IPS-18a (cell line): ENCODE measurements around the gene CRTC3.
"Not testable (repeated sequence)": the region's sequence is repeated elsewhere in the genome, so short reads cannot be mapped to it uniquely, and the experiment has no call there.

Experiments
- H3K27ac ChIP-seq: one replicate; pipeline ENCODE4 v1.5.1; 2013; ENCODE audit warnings: low read length
- H3K27me3 ChIP-seq: one replicate; pipeline ENCODE4 v1.6.1; 2013; ENCODE audit warnings: mild to moderate bottlenecking, low read length; ENCODE audit not compliant: control insufficient read depth, insufficient read depth
- H3K36me3 ChIP-seq: one replicate; pipeline ENCODE4 v1.6.1; 2013; ENCODE audit warnings: low read depth, low read length; ENCODE audit not compliant: control insufficient read depth
- H3K4me1 ChIP-seq: one replicate; pipeline ENCODE4 v1.6.1; 2013; ENCODE audit warnings: low read depth, low read length; ENCODE audit not compliant: control insufficient read depth
- H3K4me3 ChIP-seq: one replicate; pipeline ENCODE4 v1.5.1; 2013; ENCODE audit warnings: low read length
- H3K9ac ChIP-seq: one replicate; pipeline ENCODE4 v1.6.1; 2013; ENCODE audit warnings: mild to moderate bottlenecking, low read length, moderate library complexity
- H3K9me3 ChIP-seq: one replicate; pipeline ENCODE4 v1.6.1; 2013; ENCODE audit warnings: low read depth, low read length; ENCODE audit not compliant: control insufficient read depth

The CRTC3 gene

GRCh38 chr15:90664081-90664461 lies 134.3 kb downstream of the CRTC3 start:
- H3K27ac ChIP-seq, H3K4me3 ChIP-seq: not testable (repeated sequence)

GRCh38 chr15:90664650-90665287 lies 135.0 kb downstream of the CRTC3 start:
- no peak overlapping the region for H3K27ac ChIP-seq
- no peak overlapping the region for H3K9ac ChIP-seq
- H3K4me1 ChIP-seq = no peaks in the 10 kb centered on the region

More at GRCh38 chr15:90664081-90664461, 134.3 kb downstream of the CRTC3 start:
- not testable (repeated sequence) for H3K27me3 ChIP-seq, H3K9ac ChIP-seq, H3K36me3 ChIP-seq, H3K9me3 ChIP-seq, H3K4me1 ChIP-seq

DNA sequence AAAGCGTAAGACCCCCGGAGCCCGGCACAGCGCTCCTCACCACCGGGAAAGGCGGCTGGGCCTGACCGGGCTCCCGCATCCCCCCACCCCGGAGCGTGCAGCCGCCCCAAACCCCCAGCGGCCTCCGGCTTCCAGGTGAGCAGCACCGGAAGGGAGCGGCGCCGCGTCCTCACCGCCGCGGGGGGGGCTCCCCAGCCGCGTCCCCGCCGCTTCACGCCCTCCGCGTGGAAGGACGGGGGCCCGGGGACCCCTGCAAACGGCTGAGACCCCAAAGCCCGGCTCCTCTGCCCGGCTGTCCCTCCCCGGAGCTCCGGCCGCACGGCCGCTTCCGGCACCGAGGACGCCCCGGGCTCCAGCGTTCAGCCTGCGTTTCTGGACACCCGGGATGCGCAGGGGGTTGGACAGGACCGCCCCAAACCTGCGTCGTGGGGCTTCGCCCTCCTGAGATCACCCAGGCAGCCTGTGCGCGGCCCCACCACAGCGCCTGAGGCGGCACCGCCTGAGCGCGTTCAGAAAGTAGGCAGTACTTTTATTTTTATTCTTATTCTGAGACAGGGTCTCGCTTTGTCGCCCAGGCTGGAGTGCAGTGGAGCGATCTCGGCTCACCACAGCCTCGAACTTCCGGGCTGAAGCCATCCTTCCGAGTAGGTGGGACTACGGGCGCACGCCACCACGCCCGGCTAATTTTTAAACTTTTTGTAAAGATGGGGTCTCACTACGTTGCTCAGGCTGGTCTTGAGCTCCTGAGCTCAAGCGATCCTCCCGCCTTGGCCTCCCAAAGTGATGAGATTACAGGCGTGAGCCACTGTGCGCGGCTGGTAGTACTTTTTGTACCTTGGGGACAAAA lies 135.8 kb downstream of the CRTC3 start:
- Histone ChIP-seq H3K9me3 (no peaks in the 10 kb centered on the region), H3K36me3 (no peaks in the 10 kb centered on the region), H3K4me3 (no peak overlapping the region), H3K4me1 (no peaks in the 10 kb centered on the region), H3K9ac (no peak overlapping the region), H3K27ac (no peak overlapping the region), H3K27me3 (no peaks in the 10 kb centered on the region)

More at GRCh38 chr15:90664650-90665287, 135.0 kb downstream of the CRTC3 start:
- H3K36me3 ChIP-seq = no peaks in the 10 kb centered on the region
- H3K27me3 ChIP-seq = no peaks in the 10 kb centered on the region
- no peak overlapping the region for H3K4me3 ChIP-seq
- H3K9me3 ChIP-seq = no peaks in the 10 kb centered on the region

- Histone ChIP-seq H3K4me3 (no peak overlapping the region), H3K9ac (no peak overlapping the region), H3K27ac (no peak overlapping the region)
These were observed 136.6 kb downstream of the CRTC3 start for GRCh38 chr15:90666135-90666909.

GRCh38 chr15:90667073-90667754 lies 137.5 kb downstream of the CRTC3 start:
- H3K4me1 ChIP-seq = no peaks in the 10 kb centered on the region
- no peak overlapping the region for H3K27ac ChIP-seq
- H3K27me3 ChIP-seq = no peaks in the 10 kb centered on the region

More at GRCh38 chr15:90666135-90666909, 136.6 kb downstream of the CRTC3 start:
- no peaks in the 10 kb centered on the region for H3K4me1 ChIP-seq
- H3K36me3 ChIP-seq = no peaks in the 10 kb centered on the region
- H3K9me3 ChIP-seq = no peaks in the 10 kb centered on the region
- H3K27me3 ChIP-seq = no peaks in the 10 kb centered on the region

DNA sequence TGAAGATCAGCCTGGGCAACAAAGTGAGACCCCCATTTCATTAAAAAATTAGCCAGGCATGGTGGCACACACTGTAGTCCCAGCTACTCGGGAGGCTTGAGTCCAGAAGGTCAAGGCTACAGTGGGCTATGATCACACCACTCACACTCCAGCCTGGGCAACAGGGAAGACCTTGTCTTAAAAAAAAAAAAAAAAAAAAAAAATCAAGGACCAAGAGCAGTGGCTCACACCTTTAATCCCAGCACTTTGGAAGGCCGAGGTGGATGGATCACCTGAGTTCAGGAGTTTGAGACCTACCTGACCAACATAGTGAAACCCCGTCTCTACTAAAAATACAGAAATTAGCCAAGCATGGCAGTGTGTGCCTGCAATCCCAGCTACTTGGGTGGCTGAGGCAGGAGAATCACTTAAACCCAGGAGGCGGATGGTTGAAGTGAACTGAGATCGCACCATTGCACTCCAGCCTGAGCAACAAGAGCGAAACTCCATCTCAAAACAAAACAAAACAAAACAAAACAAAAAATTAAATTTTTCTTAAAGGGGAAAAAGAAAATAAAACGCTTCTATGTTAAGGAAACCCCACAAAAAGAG lies 138.1 kb downstream of the CRTC3 start:
- H3K9ac ChIP-seq, H3K27ac ChIP-seq, H3K9me3 ChIP-seq, H3K36me3 ChIP-seq, H3K4me1 ChIP-seq, H3K4me3 ChIP-seq, H3K27me3 ChIP-seq: not testable (repeated sequence)

More at GRCh38 chr15:90667073-90667754, 137.5 kb downstream of the CRTC3 start:
- Histone ChIP-seq H3K36me3 (no peaks in the 10 kb centered on the region), H3K9me3 (no peaks in the 10 kb centered on the region), H3K9ac (no peak overlapping the region), H3K4me3 (no peak overlapping the region)

- H3K9me3 ChIP-seq, H3K9ac ChIP-seq, H3K36me3 ChIP-seq, H3K4me3 ChIP-seq, H3K27me3 ChIP-seq, H3K27ac ChIP-seq, H3K4me1 ChIP-seq: not testable (repeated sequence)
These were observed 140.9 kb downstream of the CRTC3 start for GRCh38 chr15:90670631-90671030.

GRCh38 chr15:90671216-90671615 lies 141.5 kb downstream of the CRTC3 start:
- Histone ChIP-seq H3K4me1 (no peaks in the 10 kb centered on the region), H3K9me3 (no peaks in the 10 kb centered on the region)

GRCh38 chr15:90673357-90673756 lies 143.6 kb downstream of the CRTC3 start:
- H3K36me3 ChIP-seq, H3K4me3 ChIP-seq, H3K9ac ChIP-seq, H3K4me1 ChIP-seq, H3K27me3 ChIP-seq, H3K9me3 ChIP-seq, H3K27ac ChIP-seq: not testable (repeated sequence)

More at GRCh38 chr15:90671216-90671615, 141.5 kb downstream of the CRTC3 start:
- Histone ChIP-seq H3K4me3 (no peak overlapping the region), H3K9ac (no peak overlapping the region), H3K36me3 (no peaks in the 10 kb centered on the region), H3K27me3 (no peaks in the 10 kb centered on the region), H3K27ac (no peak overlapping the region)

DNA sequence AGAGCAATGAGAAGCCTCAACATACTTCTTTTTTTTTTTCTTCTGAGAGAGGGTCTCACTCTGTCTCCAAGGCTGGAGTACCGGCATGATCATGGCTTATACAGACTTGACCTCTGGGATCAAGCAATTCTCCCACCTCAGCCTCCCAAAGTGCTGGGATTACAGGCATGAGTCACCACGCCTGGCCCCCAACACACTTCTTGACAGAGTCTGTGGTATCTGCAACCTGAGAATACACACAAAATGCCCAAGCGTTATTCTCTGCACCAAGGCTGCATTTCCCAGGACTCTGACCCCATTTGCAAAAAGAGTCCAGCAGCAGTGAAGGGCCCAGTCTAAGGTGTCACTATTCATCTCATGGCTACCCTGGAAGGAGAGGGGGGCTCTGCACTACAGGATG lies 144.8 kb downstream of the CRTC3 start:
- Histone ChIP-seq H3K27me3 (no peaks in the 10 kb centered on the region), H3K27ac (no peak overlapping the region), H3K9ac (no peak overlapping the region), H3K4me3 (no peak overlapping the region), H3K36me3 (no peaks in the 10 kb centered on the region), H3K9me3 (no peaks in the 10 kb centered on the region), H3K4me1 (no peaks in the 10 kb centered on the region)

DNA sequence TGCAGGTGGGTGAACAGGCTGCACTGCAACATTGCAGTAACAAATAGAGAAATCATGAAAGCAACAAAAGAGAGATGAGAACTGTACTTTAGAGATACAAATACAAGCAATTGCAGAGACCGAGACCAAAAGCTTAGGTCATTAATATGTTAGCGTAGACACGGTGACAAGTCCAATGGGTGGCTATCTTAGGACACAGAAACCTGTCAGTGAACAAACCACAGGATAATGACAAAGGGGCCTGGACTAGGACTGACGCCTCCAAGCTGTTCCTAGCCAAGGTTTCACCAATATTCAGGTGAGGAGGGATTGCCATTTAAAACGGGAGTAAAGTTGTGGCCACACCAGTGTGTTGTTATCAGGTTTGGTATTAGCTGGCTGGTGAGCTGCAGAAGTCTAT lies 145.7 kb downstream of the CRTC3 start:
- H3K27ac ChIP-seq = no peak overlapping the region
- H3K9me3 ChIP-seq = no peaks in the 10 kb centered on the region
- H3K4me1 ChIP-seq = no peaks in the 10 kb centered on the region
- no peaks in the 10 kb centered on the region for H3K27me3 ChIP-seq
- no peak overlapping the region for H3K4me3 ChIP-seq
- no peak overlapping the region for H3K9ac ChIP-seq
- no peaks in the 10 kb centered on the region for H3K36me3 ChIP-seq
